NCI-H446 treated with DMSO at 0.1 percent for 48 hours (cell line): ENCODE results near the gene ZNF552.
"Not testable (repeated sequence)": the region's sequence is repeated elsewhere in the genome, so short reads cannot be mapped to it uniquely, and the experiment has no call there.

Experiments used
- DNase-seq: peaks from one replicate; lab custom pipeline; 2025; lab: John Stamatoyannopoulos, UW

ZNF552 gene

DNA sequence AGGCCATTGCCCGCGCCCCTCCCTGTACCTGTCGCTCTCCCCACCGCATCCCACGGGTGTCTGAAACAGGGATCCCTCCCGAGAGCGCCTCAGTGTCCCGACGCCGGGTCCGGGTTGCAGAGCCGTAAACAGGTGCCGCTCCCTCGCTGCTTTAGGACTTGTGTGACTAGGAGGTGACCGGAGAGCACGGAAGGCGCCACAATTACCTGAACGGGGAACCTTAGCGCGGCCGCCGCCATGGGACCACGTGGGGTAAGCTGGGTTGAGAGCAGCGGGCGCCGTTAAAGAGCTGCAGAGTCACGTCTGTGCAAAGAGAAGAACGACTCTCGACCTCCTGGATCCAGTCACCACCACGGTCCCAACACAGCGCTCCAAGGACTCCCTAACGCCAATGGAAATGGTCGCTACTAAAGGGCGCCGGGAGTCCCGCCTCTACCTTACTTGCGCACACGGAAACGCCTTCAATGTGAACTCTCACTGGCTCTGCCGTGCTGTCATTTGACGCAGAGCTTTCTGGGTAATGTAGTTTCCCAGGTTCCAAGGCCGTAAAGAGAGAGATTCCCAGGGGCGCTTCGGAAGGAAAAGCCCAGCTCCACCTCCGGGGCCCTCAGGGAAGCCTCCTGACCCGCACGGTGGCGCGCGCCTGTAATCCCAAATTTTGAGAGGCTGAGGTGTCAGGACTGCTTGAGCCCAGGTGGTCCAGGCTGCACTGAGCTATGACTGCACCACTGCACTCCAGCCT lies at the start of gene ZNF552:
TSS of gene ZNF552 (minus strand) at position 409 of the 742 bp plus-strand sequence. CDS start at position 239, 170 bp downstream.
- peak; percentile 90 for DNase-seq

GRCh38 chr19:57862351-57862750 lies 47.6 kb upstream of the ZNF552 start:
- DNase-seq: not testable (repeated sequence)

DNA sequence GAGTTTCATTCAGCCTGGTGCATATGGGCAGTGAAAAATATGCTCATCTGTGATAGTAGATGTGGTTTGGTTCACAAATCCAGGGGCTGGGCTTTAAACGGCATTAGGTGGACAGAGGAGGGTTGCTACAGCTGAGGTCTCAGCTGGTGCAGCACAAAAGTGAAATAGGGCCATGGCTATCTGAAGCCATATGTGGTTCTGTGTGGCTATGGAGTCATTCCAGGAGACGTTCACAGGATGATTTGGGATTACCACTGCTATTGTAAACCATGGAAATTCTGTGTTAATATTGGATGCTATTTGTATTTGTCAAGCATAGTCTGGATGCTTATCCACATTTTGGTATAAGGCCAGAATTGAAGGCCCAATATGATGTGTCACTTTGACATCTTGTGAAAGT lies 39.4 kb upstream of the ZNF552 start:
- DNase-seq: not testable (repeated sequence)

- not testable (repeated sequence) for DNase-seq
These were observed 37.3 kb upstream of the ZNF552 start for GRCh38 chr19:57851812-57852603.

DNA sequence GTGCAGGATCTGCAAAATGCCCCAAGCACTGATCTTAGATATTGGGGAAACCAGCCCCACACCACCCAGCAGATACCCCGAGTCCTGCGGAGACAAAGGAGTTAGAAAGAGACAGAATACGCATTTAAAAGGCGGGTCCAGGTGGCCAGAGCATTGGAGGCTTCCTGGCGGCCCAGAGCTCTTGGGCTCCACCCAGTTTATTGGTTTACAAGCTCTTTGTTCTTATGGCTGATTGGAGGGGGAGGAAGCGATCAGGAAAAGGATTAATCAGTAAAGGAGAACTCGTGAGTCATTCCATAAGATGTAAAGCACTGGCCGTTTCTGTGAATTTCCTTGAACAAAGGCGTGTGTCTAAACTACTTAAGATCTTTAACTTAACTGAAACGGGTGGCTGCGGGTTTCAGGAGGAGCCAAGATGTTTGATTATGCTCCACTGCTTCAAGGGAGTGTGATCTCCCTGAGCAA lies 35.9 kb upstream of the ZNF552 start:
- DNase-seq: no peak

GRCh38 chr19:57849666-57850473 lies 35.2 kb upstream of the ZNF552 start, which contains the start of gene ZNF587:
TSS of gene ZNF587 (plus strand) at chr19:57849859. CDS start at chr19:57850039, 180 bp downstream.
- DNase-seq: not testable (repeated sequence)

DNA sequence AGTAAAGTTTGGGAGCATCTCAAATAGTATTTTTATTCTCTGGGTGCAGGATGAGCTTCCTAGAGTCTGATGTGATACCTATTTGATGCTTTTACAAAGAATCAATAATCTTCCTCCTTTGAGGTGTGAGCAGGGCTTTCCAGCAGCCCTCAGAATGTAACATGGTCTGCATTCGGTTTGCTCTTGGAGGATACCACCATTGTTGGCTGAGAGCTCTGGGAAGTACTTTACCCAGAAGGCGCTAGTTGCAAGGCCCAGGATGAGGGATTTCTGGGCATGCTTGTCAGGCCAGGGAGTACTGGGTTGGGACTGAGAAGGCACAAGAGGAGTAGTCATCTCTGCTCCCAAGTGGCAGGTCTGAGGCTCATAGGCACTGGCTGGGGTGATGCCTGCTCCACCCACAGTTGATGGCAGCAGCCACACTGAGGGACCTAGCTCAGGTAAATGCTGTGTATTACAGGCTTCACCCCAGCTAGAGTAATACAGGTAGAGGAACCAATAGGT lies 34.5 kb upstream of the ZNF552 start:
- DNase-seq: not testable (repeated sequence)

DNA sequence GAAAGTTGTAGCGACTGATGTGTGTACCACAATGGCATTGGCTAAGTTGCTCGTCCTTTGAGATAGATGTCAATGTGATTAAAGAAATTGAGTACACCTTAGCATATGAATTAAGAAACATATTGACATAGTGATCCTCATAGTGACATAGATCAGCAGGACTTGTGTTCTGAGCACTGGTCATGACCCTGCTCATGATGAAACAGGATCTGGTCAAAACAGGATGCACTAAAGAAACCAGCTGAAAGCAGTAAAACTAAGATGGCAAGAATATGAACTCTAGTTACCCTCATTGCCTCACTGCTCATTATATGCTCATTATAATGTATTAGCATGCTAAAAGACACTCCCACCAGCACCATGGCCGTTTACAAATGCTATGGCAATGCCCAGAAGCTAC lies 32.5 kb upstream of the ZNF552 start:
- not testable (repeated sequence) for DNase-seq

- DNase-seq: no peak
These were observed 26.5 kb upstream of the ZNF552 start for GRCh38 chr19:57841122-57841763.

- DNase-seq: not testable (repeated sequence)
These were observed 24.0 kb upstream of the ZNF552 start for GRCh38 chr19:57838622-57839191.

- not testable (repeated sequence) for DNase-seq
These were observed 22.3 kb upstream of the ZNF552 start for GRCh38 chr19:57836991-57837390.

- DNase-seq: no peak
These were observed 15.4 kb upstream of the ZNF552 start, which contains the start of gene ZNF587B for GRCh38 chr19:57830071-57830602. TSS of gene ZNF587B (plus strand) at chr19:57830299. CDS start at chr19:57830529, 230 bp downstream.

DNA sequence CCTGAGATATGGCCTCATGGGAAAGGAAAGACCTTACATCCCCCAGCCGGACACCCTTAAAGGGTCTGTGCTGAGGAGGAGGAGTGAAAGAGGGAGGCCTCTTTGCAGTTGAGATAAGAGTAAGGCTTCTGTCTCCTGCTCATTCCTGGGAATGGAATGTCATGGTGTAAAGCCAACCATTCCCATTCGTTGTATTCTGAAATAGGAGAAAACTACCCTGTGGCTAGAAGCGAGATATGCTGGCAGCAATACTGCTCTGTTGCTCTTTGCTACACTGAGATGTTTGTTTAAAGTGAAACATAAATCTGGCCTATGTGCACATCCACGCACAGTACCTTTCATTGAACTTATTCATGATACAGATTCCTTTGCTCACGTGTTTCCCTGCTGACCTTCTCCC lies 14.6 kb upstream of the ZNF552 start:
- DNase-seq: no peak

- no peak for DNase-seq
These were observed 10.8 kb upstream of the ZNF552 start for GRCh38 chr19:57825511-57825910.

- DNase-seq: not testable (repeated sequence)
These were observed 8.9 kb upstream of the ZNF552 start for GRCh38 chr19:57823608-57824007.

- DNase-seq: not testable (repeated sequence)
These were observed 8.4 kb upstream of the ZNF552 start for GRCh38 chr19:57823155-57823554.

DNA sequence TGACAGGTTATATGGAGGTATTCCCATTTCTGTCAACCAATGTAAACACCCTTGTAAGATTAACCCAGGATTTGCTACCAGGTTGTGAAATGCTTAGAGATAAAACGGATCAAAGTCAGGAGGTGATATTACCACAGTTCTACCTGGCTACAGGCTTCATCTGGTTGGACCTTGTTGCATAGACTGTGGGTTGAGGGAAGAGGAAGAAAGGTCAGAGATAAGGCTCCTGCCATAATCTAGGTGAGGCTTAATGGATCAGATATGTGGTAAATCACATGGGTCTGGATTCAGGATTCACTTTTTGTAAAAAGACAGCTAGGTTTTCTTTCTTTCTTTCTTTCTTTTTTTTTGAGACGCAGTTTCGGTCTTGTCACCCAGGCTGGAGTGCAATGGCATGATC lies 6.8 kb upstream of the ZNF552 start:
- DNase-seq: not testable (repeated sequence)

DNA sequence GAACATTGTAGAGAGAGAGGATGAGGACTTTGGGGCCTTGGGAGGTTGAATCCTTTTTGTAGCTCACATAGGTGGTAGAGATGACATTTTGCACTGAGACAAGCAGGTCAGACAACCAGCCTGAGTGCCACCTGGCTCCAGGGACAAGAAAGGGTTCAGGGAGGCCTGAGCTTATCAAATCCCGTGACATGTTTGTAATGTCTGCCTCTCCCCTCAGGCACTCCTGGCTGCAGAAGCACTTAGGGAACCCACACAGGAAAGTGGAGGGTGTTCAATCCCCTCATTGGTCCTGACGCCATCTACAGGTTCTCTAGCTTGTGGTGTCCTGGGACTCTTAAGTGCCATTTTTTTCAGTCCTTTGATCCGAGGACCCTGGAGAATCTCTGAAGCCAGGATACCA lies 6.4 kb upstream of the ZNF552 start:
- not testable (repeated sequence) for DNase-seq

DNA sequence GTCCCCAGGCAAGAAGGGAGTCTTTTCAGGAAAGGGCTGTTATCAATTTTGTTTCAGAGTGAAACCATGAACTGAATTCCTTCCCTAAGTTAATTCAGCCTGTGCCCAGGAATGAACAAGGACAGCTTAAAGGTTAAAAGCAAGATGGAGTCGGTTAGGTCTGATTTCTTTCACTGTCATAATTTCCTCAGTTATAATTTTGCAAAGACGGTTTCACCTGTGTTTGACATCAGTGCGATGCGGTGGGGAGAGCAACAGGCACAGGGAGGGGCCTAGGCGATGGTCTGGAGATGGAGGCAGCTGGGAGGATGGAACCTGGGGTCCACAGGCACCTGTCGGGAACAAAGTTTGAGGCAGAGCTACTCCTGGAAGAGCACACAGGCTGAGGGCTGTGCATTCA lies 5.9 kb upstream of the ZNF552 start:
- no peak for DNase-seq

DNA sequence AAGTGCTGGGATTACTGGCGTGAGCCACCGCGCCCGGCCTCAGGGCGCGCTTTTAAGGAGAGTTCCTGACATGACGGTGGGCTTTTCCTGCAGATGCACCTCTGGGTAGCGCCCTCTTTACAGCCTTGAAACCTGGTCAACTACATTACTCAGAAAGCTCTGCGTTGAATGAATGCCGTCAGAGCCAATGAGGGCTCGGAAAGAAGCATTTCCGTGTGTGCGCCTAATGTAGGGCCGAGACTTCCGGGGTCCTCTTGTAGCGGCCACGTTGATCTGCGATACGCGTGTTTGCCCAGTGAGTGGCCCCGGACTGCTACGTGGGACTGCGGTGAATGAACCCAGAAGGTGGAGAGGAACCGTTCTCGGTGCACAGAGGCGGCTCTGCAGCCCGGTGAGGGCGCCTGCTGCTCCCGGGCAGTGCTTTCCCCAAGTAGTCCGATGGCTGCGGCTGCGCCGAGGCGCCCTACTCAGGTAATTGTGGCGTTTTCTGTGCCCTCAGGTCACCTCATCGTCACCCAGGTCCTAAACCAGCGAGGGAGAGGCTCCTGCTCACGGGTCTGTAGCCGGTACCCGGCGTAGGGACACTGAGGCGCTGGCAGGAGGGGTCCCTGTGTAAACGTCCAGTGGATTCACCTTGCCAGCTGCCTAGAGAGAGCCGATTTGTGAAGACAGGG lies 4.9 kb upstream of the ZNF552 start:
- DNase-seq: peak; percentile 83
